K562 (cell line): ENCODE data around the gene CNPY2. TPM values are rescaled to one million over a fixed set of nuclear protein-coding genes. Genes with fewer than 3 reads are reported as not detected.

Source experiments
- ATF1 ChIP-seq, 2 experiments: fragments of 450-650 bp in 1 of 2; IDR thresholded peaks; 2 replicates each; pipeline ENCODE4 v1.6.1; 2016; ENCODE audit warnings: missing compliant biosample characterization in 1 of 2, missing genetic modification characterization in 1 of 2
- HEY1 ChIP-seq: fragments of 250-450 bp; sonication (Bioruptor Pico); IDR thresholded peaks from 2 replicates; pipeline ENCODE4 v1.5.0; 2020; ENCODE audit warnings: mild to moderate bottlenecking, moderate library complexity, borderline replicate concordance
- KAT7 ChIP-seq: sonication (generic); formaldehyde crosslinking; IDR thresholded peaks from 2 replicates; pipeline ENCODE4 v1.8.0; 2022; ENCODE audit warnings: missing genetic modification reagents, mild to moderate bottlenecking, borderline replicate concordance
- KLF13 ChIP-seq: fragments of 450-650 bp; IDR thresholded peaks from 2 replicates; pipeline ENCODE4 v1.6.1; 2016; ENCODE audit warnings: missing genetic modification characterization, low read depth, mild to moderate bottlenecking, missing compliant biosample characterization, moderate library complexity, borderline replicate concordance
- L3MBTL2 ChIP-seq: fragments of 450-650 bp; IDR thresholded peaks from 2 replicates; pipeline ENCODE4 v1.6.1; 2016; ENCODE audit warnings: mild to moderate bottlenecking, moderate library complexity
- MITF ChIP-seq: IDR thresholded peaks from 2 replicates; pipeline ENCODE4 v1.6.1; 2014; ENCODE audit warnings: antibody characterized with exemption
- MTF1 ChIP-seq: fragments of 250-450 bp; sonication (Bioruptor Pico); IDR thresholded peaks from 2 replicates; pipeline ENCODE4 v1.9.0; 2021; ENCODE audit warnings: moderate library complexity, mild to moderate bottlenecking, inconsistent platforms, borderline replicate concordance
- NCOA4 ChIP-seq: fragments of 450-650 bp; IDR thresholded peaks from 2 replicates; pipeline ENCODE4 v1.6.1; 2018; ENCODE audit warnings: mild to moderate bottlenecking; ENCODE audit not compliant: partially characterized antibody
- POLR3A ChIP-seq: IDR thresholded peaks from 2 replicates; pipeline ENCODE4 v1.6.1; 2011; ENCODE audit warnings: borderline replicate concordance, mild to moderate bottlenecking, moderate library complexity; ENCODE audit not compliant: insufficient read length, insufficient read depth; ENCODE audit errors: extremely low read depth
- SREBF2 ChIP-seq: sonication (generic); formaldehyde crosslinking; IDR thresholded peaks from 2 replicates; pipeline ENCODE4 v1.4.0; 2020; ENCODE audit warnings: mild to moderate bottlenecking, missing genetic modification reagents
- TSC22D4 ChIP-seq: fragments of 450-650 bp; IDR thresholded peaks from 2 replicates; pipeline ENCODE4 v1.6.1; 2016; ENCODE audit warnings: missing genetic modification characterization, missing biosample characterization, control low read depth
- ZBTB17 ChIP-seq: fragments of 450-650 bp; formaldehyde crosslinking; IDR thresholded peaks from 2 replicates; pipeline ENCODE4 v1.4.0; 2020; ENCODE audit warnings: mild to moderate bottlenecking
- ZBTB2 ChIP-seq: fragments of 450-650 bp; IDR thresholded peaks from 2 replicates; pipeline ENCODE4 v1.6.1; 2016; ENCODE audit warnings: antibody characterized with exemption
- ZNF140 ChIP-seq: fragments of 250-450 bp; sonication (Bioruptor Pico); IDR thresholded peaks from 2 replicates; pipeline ENCODE4 v1.8.0; 2021; ENCODE audit warnings: moderate library complexity, mild to moderate bottlenecking, inconsistent platforms
- ZNF175 ChIP-seq: fragments of 200-800 bp; sonication (Bioruptor generic); IDR thresholded peaks from 2 replicates; pipeline ENCODE4 v1.6.1; 2016; ENCODE audit warnings: low read depth, mild to moderate bottlenecking, missing genetic modification characterization, missing compliant biosample characterization
- ZNF311 ChIP-seq: fragments of 250-450 bp; sonication (Bioruptor Pico); IDR thresholded peaks from 2 replicates; pipeline ENCODE4 v1.4.0; 2020; ENCODE audit warnings: mild to moderate bottlenecking, moderate library complexity
- ZNF347 ChIP-seq: fragments of 450-650 bp; formaldehyde crosslinking; IDR thresholded peaks from 2 replicates; pipeline ENCODE4 v1.4.0; 2020; ENCODE audit warnings: low read depth, mild to moderate bottlenecking, moderate library complexity
- ZNF436 ChIP-seq: fragments of 250-450, 450-650 bp; sonication (Bioruptor Pico); formaldehyde crosslinking; IDR thresholded peaks from 2 replicates; pipeline ENCODE4 v1.7.0; 2020; ENCODE audit warnings: mild to moderate bottlenecking
- ZNF668 ChIP-seq: fragments of 250-450 bp; sonication (Bioruptor Pico); IDR thresholded peaks from 2 replicates; pipeline ENCODE4 v1.8.0; 2022; ENCODE audit warnings: mild to moderate bottlenecking, inconsistent platforms
- ZZZ3 ChIP-seq: fragments of 450-650 bp; IDR thresholded peaks from 2 replicates; pipeline ENCODE4 v1.6.1; 2016; ENCODE audit warnings: antibody characterized with exemption, mild to moderate bottlenecking, moderate library complexity
- polyA plus RNA-seq, 8 experiments: library from polyadenylated mRNA; depleted of rRNA in 4 of 8; stranded (reverse) in 5 of 8; unstranded in 3 of 8; fragments of >200 nt; fragmentation: Nextera tagmentation in 2 of 8; fragmentation: Illumina TruSeq in 1 of 8; extraction: Ambion mirVana in 2 of 8; extraction: Trizol in 1 of 8; gene quantifications; 2 replicates each; pipeline versions ENCODE4 v1.2.1 to v1.2.3, GENCODE V29; 2011 to 2014; ENCODE audit warnings: inconsistent platforms in 1 of 8, missing spikeins in 1 of 8
- total RNA-seq, 7 experiments: library from RNA; depleted of rRNA in 6 of 7; stranded (reverse); fragments of >200 nt in 6 of 7; fragmentation: Illumina TruSeq in 2 of 7; extraction: Trizol in 2 of 7; gene quantifications; 2 replicates each; pipeline versions ENCODE4 v1.2.1 to v1.2.3, GENCODE V29; 2011 to 2021; ENCODE audit warnings: low replicate concordance in 1 of 7
- TF ChIP-seq, protein P1 (sequence below): fragments of 200-800 bp; sonication (Bioruptor generic); IDR thresholded peaks from 2 replicates; pipeline ENCODE4 v1.6.1; 2017; ENCODE audit warnings: missing genetic modification characterization, missing compliant biosample characterization
- TF ChIP-seq, protein P2 (sequence below), 2 experiments: fragments of 450-650 bp; conservative IDR thresholded peaks; 2 replicates each; pipeline ENCODE4 v1.6.1; 2017; ENCODE audit warnings: mild to moderate bottlenecking in 2 of 2, moderate library complexity in 2 of 2

The CNPY2 gene
- total and polyA plus RNA-seq, 9 of the 15 experiments (the other 6 are each of a cell fraction or from before 2014, with no cell fraction given), result 33.8 to 190 (median 138) TPM

GRCh38 chr12:56300644-56301464 lies 14.9 kb downstream of the CNPY2 start (continued):
- TF ChIP-seq KAT7, result no peak
- no peak for TF ChIP-seq ZNF140 (CRISPR knock-in tag)
- no peak for TF ChIP-seq NCOA4
- no peak for TF ChIP-seq ZNF347 (CRISPR knock-in tag)
- no peak for TF ChIP-seq MTF1
- no peak for TF ChIP-seq POLR3A
- no peak for TF ChIP-seq ZNF311 (CRISPR knock-in tag)
- TF ChIP-seq ZNF436 (CRISPR knock-in tag), result no peak
- no peak for TF ChIP-seq TSC22D4 (tag)
- peak; percentile 59 for TF ChIP-seq ZBTB2
- TF ChIP-seq, protein P1, sequence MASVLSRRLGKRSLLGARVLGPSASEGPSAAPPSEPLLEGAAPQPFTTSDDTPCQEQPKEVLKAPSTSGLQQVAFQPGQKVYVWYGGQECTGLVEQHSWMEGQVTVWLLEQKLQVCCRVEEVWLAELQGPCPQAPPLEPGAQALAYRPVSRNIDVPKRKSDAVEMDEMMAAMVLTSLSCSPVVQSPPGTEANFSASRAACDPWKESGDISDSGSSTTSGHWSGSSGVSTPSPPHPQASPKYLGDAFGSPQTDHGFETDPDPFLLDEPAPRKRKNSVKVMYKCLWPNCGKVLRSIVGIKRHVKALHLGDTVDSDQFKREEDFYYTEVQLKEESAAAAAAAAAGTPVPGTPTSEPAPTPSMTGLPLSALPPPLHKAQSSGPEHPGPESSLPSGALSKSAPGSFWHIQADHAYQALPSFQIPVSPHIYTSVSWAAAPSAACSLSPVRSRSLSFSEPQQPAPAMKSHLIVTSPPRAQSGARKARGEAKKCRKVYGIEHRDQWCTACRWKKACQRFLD, result peak; percentile 76
- TF ChIP-seq MITF, result no peak
- no peak for TF ChIP-seq KLF13 (tag)
- TF ChIP-seq ZZZ3, result no peak
- TF ChIP-seq HEY1 (CRISPR knock-in tag), result no peak
- no peak for TF ChIP-seq ZNF668
- peak; percentile 33; the same call in 1 of the 2 replicates for TF ChIP-seq ZBTB17 (CRISPR knock-in tag)
- TF ChIP-seq, protein P2, sequence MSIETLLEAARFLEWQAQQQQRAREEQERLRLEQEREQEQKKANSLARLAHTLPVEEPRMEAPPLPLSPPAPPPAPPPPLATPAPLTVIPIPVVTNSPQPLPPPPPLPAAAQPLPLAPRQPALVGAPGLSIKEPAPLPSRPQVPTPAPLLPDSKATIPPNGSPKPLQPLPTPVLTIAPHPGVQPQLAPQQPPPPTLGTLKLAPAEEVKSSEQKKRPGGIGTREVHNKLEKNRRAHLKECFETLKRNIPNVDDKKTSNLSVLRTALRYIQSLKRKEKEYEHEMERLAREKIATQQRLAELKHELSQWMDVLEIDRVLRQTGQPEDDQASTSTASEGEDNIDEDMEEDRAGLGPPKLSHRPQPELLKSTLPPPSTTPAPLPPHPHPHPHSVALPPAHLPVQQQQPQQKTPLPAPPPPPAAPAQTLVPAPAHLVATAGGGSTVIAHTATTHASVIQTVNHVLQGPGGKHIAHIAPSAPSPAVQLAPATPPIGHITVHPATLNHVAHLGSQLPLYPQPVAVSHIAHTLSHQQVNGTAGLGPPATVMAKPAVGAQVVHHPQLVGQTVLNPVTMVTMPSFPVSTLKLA (conservative IDR thresholded peaks at IDR 0.05), result no peak; a peak in 2 of 4 replicates
- peak; percentile 77 for TF ChIP-seq ZNF175 (CRISPR knock-in tag)
- peak; percentile 78 for TF ChIP-seq L3MBTL2
- TF ChIP-seq ATF1 (CRISPR knock-in tag; IDR thresholded peaks at IDR 0.05), result no peak
- peak; percentile 47 for TF ChIP-seq ATF1 (tag; IDR thresholded peaks at IDR 0.05)
- no peak for TF ChIP-seq SREBF2
